SK-N-SH (cell line): Measurements from ENCODE around the gene CHPF. TPM values are rescaled to one million over a fixed set of nuclear protein-coding genes. Genes with fewer than 3 reads are reported as not detected.

ENCODE experiments used
- CTCF ChIA-PET: fragments of 300-600, 350-600 bp; formaldehyde crosslinking; extraction: SDS; loops from one replicate; lab custom pipeline; 2021; lab: Yijun Ruan, JAX
- POLR2A ChIA-PET: fragments of 350-600 bp; sonication (Branson Sonifier 250); formaldehyde crosslinking; extraction: SDS; loops from one replicate; lab custom pipeline; 2020; ENCODE audit warnings: antibody characterized with exemption, inconsistent platforms; lab: Yijun Ruan, JAX
- DNase-seq: peaks from one replicate; pipeline ENCODE4 v3.0.0; 2012
- H2AFZ ChIP-seq: fragments of 200-600 bp; sonication (generic); 2 replicates; pipeline ENCODE4 v1.8.1; 2016; ENCODE audit warnings: antibody characterized with exemption, mild to moderate bottlenecking, low read depth
- H3F3A ChIP-seq: fragments of 200-600 bp; sonication (generic); replicated peaks from 2 replicates; pipeline ENCODE3; 2016; ENCODE audit warnings: antibody characterized with exemption, mild to moderate bottlenecking; ENCODE audit not compliant: insufficient read depth
- H3K27ac ChIP-seq, 2 experiments: fragments of 200-500 bp in 1 of 2; fragments of 200-600 bp in 1 of 2; sonication (Bioruptor generic) in 1 of 2; sonication (generic), shearing (Covaris generic) in 1 of 2; 2 replicates each; pipeline versions ENCODE4 v1.5.1 to v1.6.1; 2014 to 2016; ENCODE audit warnings: low read depth in 2 of 2, inconsistent platforms in 1 of 2, low read length in 1 of 2, mild to moderate bottlenecking in 1 of 2, mixed read lengths in 1 of 2
- H3K27me3 ChIP-seq: fragments of 200-600 bp; sonication (generic), shearing (Covaris generic); 2 replicates; pipeline ENCODE4 v1.6.1; 2016; ENCODE audit warnings: mixed run types; ENCODE audit not compliant: insufficient read depth
- H3K36me3 ChIP-seq, 2 experiments: fragments of 200-500 bp in 1 of 2; fragments of 200-600 bp in 1 of 2; sonication (Bioruptor generic) in 1 of 2; sonication (generic) in 1 of 2; replicated peaks in 1 of 2; 2 replicates each; pipeline versions ENCODE3 to v1.5.1; 2014 to 2016; ENCODE audit warnings: low read length in 1 of 2, mild to moderate bottlenecking in 1 of 2; ENCODE audit not compliant: insufficient read depth in 2 of 2, control insufficient read depth in 1 of 2
- H3K4me1 ChIP-seq, 2 experiments: fragments of 200-500 bp in 1 of 2; fragments of 200-600 bp in 1 of 2; sonication (Bioruptor generic) in 1 of 2; sonication (generic), shearing (Covaris generic) in 1 of 2; 2 replicates each; pipeline versions ENCODE4 v1.5.1 to v1.6.1; 2014 to 2016; ENCODE audit warnings: low read depth in 1 of 2, low read length in 1 of 2, mixed run types in 1 of 2; ENCODE audit not compliant: insufficient read depth in 2 of 2, control insufficient read depth in 1 of 2
- H3K4me2 ChIP-seq: fragments of 200-600 bp; sonication (generic), shearing (Covaris generic); 2 replicates; pipeline ENCODE4 v1.6.1; 2017; ENCODE audit warnings: mixed run types
- H3K4me3 ChIP-seq, 2 experiments: fragments of 200-500 bp in 1 of 2; fragments of 200-600 bp in 1 of 2; sonication (Bioruptor generic) in 1 of 2; sonication (generic), shearing (Covaris generic) in 1 of 2; 2 replicates each; pipeline versions ENCODE4 v1.5.1 to v1.8.1; 2014 to 2016; ENCODE audit warnings: low read depth in 2 of 2, inconsistent platforms in 1 of 2, low read length in 1 of 2, mild to moderate bottlenecking in 1 of 2, mixed read lengths in 1 of 2, moderate library complexity in 1 of 2
- H3K79me2 ChIP-seq: fragments of 200-600 bp; sonication (generic); 2 replicates; pipeline ENCODE4 v1.8.1; 2017; ENCODE audit warnings: mild to moderate bottlenecking; ENCODE audit not compliant: insufficient read depth
- H3K9ac ChIP-seq: fragments of 200-600 bp; sonication (generic); 2 replicates; pipeline ENCODE4 v1.6.1; 2017; ENCODE audit warnings: mixed run types
- H3K9me2 ChIP-seq: fragments of 200-600 bp; sonication (generic); 2 replicates; pipeline ENCODE4 v1.6.1; 2017; ENCODE audit warnings: mixed run types
- H3K9me3 ChIP-seq: fragments of 200-600 bp; sonication (generic); 2 replicates; pipeline ENCODE4 v1.6.1; 2017; ENCODE audit warnings: mixed run types, mild to moderate bottlenecking, moderate library complexity
- H4K20me1 ChIP-seq: fragments of 200-600 bp; sonication (generic); 2 replicates; pipeline ENCODE4 v1.6.1; 2017; ENCODE audit warnings: mild to moderate bottlenecking, mixed run types; ENCODE audit not compliant: insufficient read depth
- ELF1 ChIP-seq: IDR thresholded peaks from 2 replicates; pipeline ENCODE4 v1.4.0; 2012
- FOSL2 ChIP-seq: IDR thresholded peaks from 2 replicates; pipeline ENCODE4 v1.4.0; 2012; ENCODE audit warnings: low read depth, mild to moderate bottlenecking, moderate library complexity, borderline replicate concordance
- MEF2A ChIP-seq: IDR thresholded peaks from 2 replicates; pipeline ENCODE4 v1.4.0; 2012; ENCODE audit warnings: low read depth, borderline replicate concordance
- MXI1 ChIP-seq: IDR thresholded peaks from 2 replicates; pipeline ENCODE4 v1.6.1; 2012; ENCODE audit warnings: mild to moderate bottlenecking, low read depth, low read length, improper control_type of control experiment
- NRF1 ChIP-seq: IDR thresholded peaks from 2 replicates; pipeline ENCODE4 v1.6.1; 2012; ENCODE audit warnings: low read depth, mild to moderate bottlenecking, low read length
- PBX3 ChIP-seq: IDR thresholded peaks from 2 replicates; pipeline ENCODE4; 2012
- RAD21 ChIP-seq: IDR thresholded peaks from 2 replicates; pipeline ENCODE4 v1.6.1; 2012; ENCODE audit warnings: mild to moderate bottlenecking, low read length
- RCOR1 ChIP-seq: fragments of 150-350 bp; IDR thresholded peaks from 2 replicates; pipeline ENCODE4 v1.6.1; 2017; ENCODE audit warnings: antibody characterized with exemption, low read length
- RXRA ChIP-seq: IDR thresholded peaks from 2 replicates; pipeline ENCODE4 v1.4.0; 2012; ENCODE audit warnings: low read depth, mild to moderate bottlenecking, borderline replicate concordance
- SIN3A ChIP-seq: IDR thresholded peaks from 2 replicates; pipeline ENCODE4 v1.6.1; 2012; ENCODE audit warnings: low read depth, mild to moderate bottlenecking, low read length, moderate library complexity, borderline replicate concordance
- SMC3 ChIP-seq: IDR thresholded peaks from 2 replicates; pipeline ENCODE4 v1.6.1; 2012; ENCODE audit warnings: low read depth, low read length, improper control_type of control experiment
- TAF1 ChIP-seq: IDR thresholded peaks from 2 replicates; pipeline ENCODE4 v1.6.1; 2012; ENCODE audit warnings: low read depth, mild to moderate bottlenecking, low read length, moderate library complexity, borderline replicate concordance
- YY1 ChIP-seq: IDR thresholded peaks from 2 replicates; pipeline ENCODE4 v1.4.0; 2012; ENCODE audit warnings: low read depth, mild to moderate bottlenecking
- WGBS: methylation state at CpG from one replicate; pipeline ENCODE4 v1.1.6; 2017; ENCODE audit warnings: low lambda C conversion rate; 5-methylcytosine and 5-hydroxymethylcytosine counted together
- polyA plus RNA-seq, 3 experiments: library from polyadenylated mRNA; depleted of rRNA; stranded (reverse); fragments of >200 nt; gene quantifications; 2 replicates each; pipeline ENCODE4 v1.2.3, GENCODE V29; 2012
- TF ChIP-seq, protein P1 (sequence below): fragments of 150-350 bp; IDR thresholded peaks from 2 replicates; pipeline ENCODE4 v1.6.1; 2017; ENCODE audit warnings: antibody characterized with exemption, low read length, low read depth, borderline replicate concordance
- TF ChIP-seq, protein P2 (sequence below): IDR thresholded peaks from 2 replicates; pipeline ENCODE4 v1.4.0; 2012; ENCODE audit warnings: low read depth, borderline replicate concordance
- TF ChIP-seq, protein P3 (sequence below): IDR thresholded peaks from 2 replicates; pipeline ENCODE4 v1.4.0; 2012; ENCODE audit warnings: low read depth
- TF ChIP-seq, protein P4 (sequence below): fragments of 200-600 bp; sonication (generic); IDR thresholded peaks from 2 replicates; pipeline ENCODE4 v1.6.1; 2017; ENCODE audit warnings: antibody characterized with exemption, mild to moderate bottlenecking, moderate library complexity

CHPF gene
- polyA plus RNA-seq, 1 of the 3 experiments (the other 2 are of a cell fraction) = 141 TPM

- TF ChIP-seq MXI1 (no peak; the same call in 1 of the 2 replicates), NRF1 (no peak), TAF1 (no peak)
Observed at GRCh38 chr2:219508971-219509779, 34.4 kb downstream of the CHPF start (continued).

DNA sequence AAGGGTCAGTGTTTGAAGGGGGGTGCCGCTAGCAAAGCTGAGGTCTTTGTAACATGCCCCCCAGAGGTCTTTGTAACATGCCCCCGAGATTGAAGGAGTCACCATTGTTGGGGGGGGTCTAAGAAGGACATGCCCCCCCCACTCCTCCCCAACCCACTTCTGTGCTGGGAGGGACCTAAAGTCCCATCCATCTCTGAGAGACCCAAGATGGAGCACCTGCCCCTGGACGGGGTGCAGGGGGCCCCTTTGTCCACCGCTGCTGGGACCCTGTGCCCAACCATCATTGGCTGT, 35.2 kb downstream of the CHPF start:
- no peaks in the 10 kb centered on the region for H3K79me2 ChIP-seq
- H3K9ac ChIP-seq = no peak overlapping the region
- H3K4me3 ChIP-seq = no peak overlapping the region
- H3K4me2 ChIP-seq = no peak overlapping the region
- H3K36me3 ChIP-seq = peaks cover under 1 to 20% of the 10 kb centered on the region in 2 experiments
- no peak for TF ChIP-seq ELF1
- TF ChIP-seq FOSL2 = no peak
- no peak for TF ChIP-seq NRF1
- TF ChIP-seq RAD21 = no peak
- TF ChIP-seq, protein P1, sequence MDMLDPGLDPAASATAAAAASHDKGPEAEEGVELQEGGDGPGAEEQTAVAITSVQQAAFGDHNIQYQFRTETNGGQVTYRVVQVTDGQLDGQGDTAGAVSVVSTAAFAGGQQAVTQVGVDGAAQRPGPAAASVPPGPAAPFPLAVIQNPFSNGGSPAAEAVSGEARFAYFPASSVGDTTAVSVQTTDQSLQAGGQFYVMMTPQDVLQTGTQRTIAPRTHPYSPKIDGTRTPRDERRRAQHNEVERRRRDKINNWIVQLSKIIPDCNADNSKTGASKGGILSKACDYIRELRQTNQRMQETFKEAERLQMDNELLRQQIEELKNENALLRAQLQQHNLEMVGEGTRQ = no peak
- no peak for TF ChIP-seq SMC3
- TF ChIP-seq, protein P2, sequence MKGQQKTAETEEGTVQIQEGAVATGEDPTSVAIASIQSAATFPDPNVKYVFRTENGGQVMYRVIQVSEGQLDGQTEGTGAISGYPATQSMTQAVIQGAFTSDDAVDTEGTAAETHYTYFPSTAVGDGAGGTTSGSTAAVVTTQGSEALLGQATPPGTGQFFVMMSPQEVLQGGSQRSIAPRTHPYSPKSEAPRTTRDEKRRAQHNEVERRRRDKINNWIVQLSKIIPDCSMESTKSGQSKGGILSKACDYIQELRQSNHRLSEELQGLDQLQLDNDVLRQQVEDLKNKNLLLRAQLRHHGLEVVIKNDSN = no peak
- no peak for TF ChIP-seq RCOR1
- no peak for TF ChIP-seq YY1
- no peak for TF ChIP-seq MEF2A
- no peak for TF ChIP-seq SIN3A
- TF ChIP-seq, protein P3, sequence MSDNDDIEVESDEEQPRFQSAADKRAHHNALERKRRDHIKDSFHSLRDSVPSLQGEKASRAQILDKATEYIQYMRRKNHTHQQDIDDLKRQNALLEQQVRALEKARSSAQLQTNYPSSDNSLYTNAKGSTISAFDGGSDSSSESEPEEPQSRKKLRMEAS = no peak
- TF ChIP-seq, protein P4, sequence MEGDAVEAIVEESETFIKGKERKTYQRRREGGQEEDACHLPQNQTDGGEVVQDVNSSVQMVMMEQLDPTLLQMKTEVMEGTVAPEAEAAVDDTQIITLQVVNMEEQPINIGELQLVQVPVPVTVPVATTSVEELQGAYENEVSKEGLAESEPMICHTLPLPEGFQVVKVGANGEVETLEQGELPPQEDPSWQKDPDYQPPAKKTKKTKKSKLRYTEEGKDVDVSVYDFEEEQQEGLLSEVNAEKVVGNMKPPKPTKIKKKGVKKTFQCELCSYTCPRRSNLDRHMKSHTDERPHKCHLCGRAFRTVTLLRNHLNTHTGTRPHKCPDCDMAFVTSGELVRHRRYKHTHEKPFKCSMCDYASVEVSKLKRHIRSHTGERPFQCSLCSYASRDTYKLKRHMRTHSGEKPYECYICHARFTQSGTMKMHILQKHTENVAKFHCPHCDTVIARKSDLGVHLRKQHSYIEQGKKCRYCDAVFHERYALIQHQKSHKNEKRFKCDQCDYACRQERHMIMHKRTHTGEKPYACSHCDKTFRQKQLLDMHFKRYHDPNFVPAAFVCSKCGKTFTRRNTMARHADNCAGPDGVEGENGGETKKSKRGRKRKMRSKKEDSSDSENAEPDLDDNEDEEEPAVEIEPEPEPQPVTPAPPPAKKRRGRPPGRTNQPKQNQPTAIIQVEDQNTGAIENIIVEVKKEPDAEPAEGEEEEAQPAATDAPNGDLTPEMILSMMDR = no peak
- TF ChIP-seq RXRA = no peak
- no peak for TF ChIP-seq PBX3
- no peaks in the 10 kb centered on the region for H3K9me2 ChIP-seq
- H4K20me1 ChIP-seq = no peaks in the 10 kb centered on the region
- peaks cover 5% of the 10 kb centered on the region; the same call in 1 of the 2 replicates for H3K27me3 ChIP-seq
- CTCF ChIA-PET = interaction anchor here (1.3 to 62.1 kb wide), 9 partner anchors 7 to 506 kb away, joined by 4 to 2824 read pairs (median 6); partner anchors contain the start of genes ASIC4, CHPF, GMPPA and TMEM198
- H3K4me1 ChIP-seq = peaks cover 3 to 99% of the 10 kb centered on the region in 2 experiments; a peak in 2 of 4 replicates
- no peaks in the 10 kb centered on the region for H3K9me3 ChIP-seq
- H3K27ac ChIP-seq = peak overlapping the region in 1 of 2 experiments; percentile 96; a peak in 2 of 4 replicates
- POLR2A ChIA-PET = interaction anchor here (0.6 to 13.5 kb wide), 10 partner anchors 10 to 1108 kb away, joined by 3 to 210 read pairs (median 16); partner anchors contain the start of genes GMPPA and OBSL1
- WGBS = 41% methylated on average over 4 of the region's 4 CpGs
- no peak overlapping the region for H2AFZ ChIP-seq
- no peaks in the 10 kb centered on the region for H3F3A ChIP-seq
- DNase-seq = peak; percentile 27
